ENCODE results near the gene NIPA2.

Gene NIPA2

GRCh38 chr15:22877117-22877516, 38.7 kb downstream of the NIPA2 start:
- no peak for TF ChIP-seq ZNF274 (IDR thresholded peaks at IDR 0.05; ENCODE audit: low read depth, low read length)

GRCh38 chr15:22877607-22878006, 39.1 kb downstream of the NIPA2 start:
- no peak for TF ChIP-seq ZNF274 (IDR thresholded peaks at IDR 0.05; ENCODE audit: low read depth, low read length)
- no peak overlapping the region for H3K4me3 ChIP-seq (ENCODE audit: low read length)

More at GRCh38 chr15:22877117-22877516, 38.7 kb downstream of the NIPA2 start:
- H3K4me3 ChIP-seq (ENCODE audit: low read length): no peak overlapping the region

GRCh38 chr15:22878103-22878502, 39.6 kb downstream of the NIPA2 start:
- no peak overlapping the region for H3K4me3 ChIP-seq (ENCODE audit: low read length)
- no peak for TF ChIP-seq ZNF274 (IDR thresholded peaks at IDR 0.05; ENCODE audit: low read depth, low read length)

- no peak for TF ChIP-seq ZNF274 (IDR thresholded peaks at IDR 0.05; ENCODE audit: low read depth, low read length)
- no peak overlapping the region for H3K4me3 ChIP-seq (ENCODE audit: low read length)
These were observed 41.9 kb downstream of the NIPA2 start for GRCh38 chr15:22880068-22880980.

GRCh38 chr15:22880981-22881738, 42.7 kb downstream of the NIPA2 start:
- no peak for TF ChIP-seq ZNF274 (IDR thresholded peaks at IDR 0.05; ENCODE audit: low read depth, low read length)

GRCh38 chr15:22881739-22882440, 43.4 kb downstream of the NIPA2 start:
- no peak for TF ChIP-seq ZNF274 (IDR thresholded peaks at IDR 0.05; ENCODE audit: low read depth, low read length)
- H3K4me3 ChIP-seq (ENCODE audit: low read length): no peak overlapping the region

More at GRCh38 chr15:22880981-22881738, 42.7 kb downstream of the NIPA2 start:
- no peak overlapping the region for H3K4me3 ChIP-seq (ENCODE audit: low read length)

- TF ChIP-seq ZNF274 (IDR thresholded peaks at IDR 0.05; ENCODE audit: low read depth, low read length): no peak
- no peak overlapping the region for H3K4me3 ChIP-seq (ENCODE audit: low read length)
These were observed 44.7 kb downstream of the NIPA2 start for GRCh38 chr15:22883196-22883595.

- H3K4me3 ChIP-seq (ENCODE audit: low read length): no peak overlapping the region
- no peak for TF ChIP-seq ZNF274 (IDR thresholded peaks at IDR 0.05; ENCODE audit: low read depth, low read length)
These were observed 45.9 kb downstream of the NIPA2 start for GRCh38 chr15:22884344-22884743.

GRCh38 chr15:22885120-22885519, 46.7 kb downstream of the NIPA2 start:
- TF ChIP-seq ZNF274 (IDR thresholded peaks at IDR 0.05; ENCODE audit: low read depth, low read length): no peak
- no peak overlapping the region for H3K4me3 ChIP-seq (ENCODE audit: low read length)

GRCh38 chr15:22887157-22887951, 48.9 kb downstream of the NIPA2 start:
- no peak overlapping the region for H3K4me3 ChIP-seq (ENCODE audit: low read length)
- no peak for TF ChIP-seq ZNF274 (IDR thresholded peaks at IDR 0.05; ENCODE audit: low read depth, low read length)

GRCh38 chr15:22888120-22888859, 49.8 kb downstream of the NIPA2 start:
- no peak overlapping the region for H3K4me3 ChIP-seq (ENCODE audit: low read length)
- no peak for TF ChIP-seq ZNF274 (IDR thresholded peaks at IDR 0.05; ENCODE audit: low read depth, low read length)

GRCh38 chr15:22889146-22889818, 50.8 kb downstream of the NIPA2 start:
- TF ChIP-seq ZNF274 (IDR thresholded peaks at IDR 0.05; ENCODE audit: low read depth, low read length): no peak
- no peak overlapping the region for H3K4me3 ChIP-seq (ENCODE audit: low read length)
